NCI-H1694 (cell line): ENCODE results near the gene PMM2.
A peak's percentile ranks its signal among the peaks of the same experiment; 100 is the strongest.
"Not testable (repeated sequence)": the region's sequence is repeated elsewhere in the genome, so short reads cannot be mapped to it uniquely, and the experiment has no call there.

Experiments
- DNase-seq: peaks from one replicate; lab custom pipeline; 2025; lab: John Stamatoyannopoulos, UW

PMM2 gene

DNA sequence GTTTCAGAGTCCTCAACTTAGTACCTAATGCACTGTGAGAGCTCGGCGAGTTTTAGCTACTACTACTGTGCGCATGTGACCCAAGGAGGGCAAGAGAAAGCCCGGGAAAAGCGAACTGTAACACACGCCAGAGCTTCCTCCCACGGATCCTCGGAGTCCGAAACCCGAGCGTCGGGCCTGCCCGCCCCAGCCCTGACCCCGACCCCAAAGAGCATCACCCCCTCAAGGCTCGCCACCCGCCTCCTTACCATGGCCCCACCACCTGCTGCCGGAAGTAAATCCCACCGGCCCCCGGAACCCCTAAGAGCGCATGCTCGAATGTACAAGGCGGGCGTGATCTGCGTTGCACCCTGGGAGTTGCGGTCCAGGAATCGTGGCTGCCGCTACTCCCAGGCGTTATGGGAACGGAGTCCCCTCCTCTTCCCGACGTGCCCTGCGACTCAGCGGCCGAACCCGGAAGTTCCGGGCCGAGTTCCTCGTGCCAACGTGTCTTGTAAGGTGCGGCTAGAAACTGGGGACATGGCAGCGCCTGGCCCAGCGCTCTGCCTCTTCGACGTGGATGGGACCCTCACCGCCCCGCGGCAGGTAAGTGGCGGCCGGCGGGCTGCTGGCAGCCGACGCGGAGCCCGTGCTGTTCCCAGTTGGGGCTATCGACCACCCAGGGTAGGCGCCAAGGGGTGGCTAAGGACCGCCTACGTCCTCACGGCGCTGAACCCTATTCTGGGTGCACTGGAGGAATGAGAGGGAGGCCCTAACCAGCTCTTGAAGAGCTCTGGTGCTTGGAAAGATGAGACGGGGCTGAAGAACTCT is at the start of gene PMM2, which contains the start of gene TMEM186:
PMM2 (plus strand) TSS at position 476 of the 810 bp plus-strand sequence; CDS start at position 520, 44 bp downstream.
TMEM186 (minus strand) TSS at position 276 of the 810 bp plus-strand sequence; CDS start at position 251, 25 bp downstream.
- peak; percentile 88 for DNase-seq

DNA sequence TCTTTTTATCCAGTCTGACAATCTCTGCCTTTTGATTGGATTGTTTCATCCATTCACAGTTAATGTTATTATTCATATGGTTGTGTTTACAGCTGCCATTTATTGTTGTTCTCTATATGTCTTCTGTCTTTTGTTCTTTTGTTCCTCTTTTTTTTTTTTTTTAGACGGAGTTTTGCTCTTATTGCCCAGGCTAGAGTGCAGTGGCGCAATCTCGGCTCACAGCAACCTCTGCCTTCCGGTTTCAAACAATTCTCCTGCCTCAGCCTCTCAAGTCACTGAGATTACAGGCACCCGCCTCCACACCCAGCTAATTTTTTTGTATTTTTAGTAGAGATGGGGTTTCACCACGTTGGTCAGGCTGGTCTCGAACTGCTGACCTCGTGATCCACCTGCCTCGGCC is 48.7 kb upstream of the PMM2 start:
- DNase-seq, result not testable (repeated sequence)

DNA sequence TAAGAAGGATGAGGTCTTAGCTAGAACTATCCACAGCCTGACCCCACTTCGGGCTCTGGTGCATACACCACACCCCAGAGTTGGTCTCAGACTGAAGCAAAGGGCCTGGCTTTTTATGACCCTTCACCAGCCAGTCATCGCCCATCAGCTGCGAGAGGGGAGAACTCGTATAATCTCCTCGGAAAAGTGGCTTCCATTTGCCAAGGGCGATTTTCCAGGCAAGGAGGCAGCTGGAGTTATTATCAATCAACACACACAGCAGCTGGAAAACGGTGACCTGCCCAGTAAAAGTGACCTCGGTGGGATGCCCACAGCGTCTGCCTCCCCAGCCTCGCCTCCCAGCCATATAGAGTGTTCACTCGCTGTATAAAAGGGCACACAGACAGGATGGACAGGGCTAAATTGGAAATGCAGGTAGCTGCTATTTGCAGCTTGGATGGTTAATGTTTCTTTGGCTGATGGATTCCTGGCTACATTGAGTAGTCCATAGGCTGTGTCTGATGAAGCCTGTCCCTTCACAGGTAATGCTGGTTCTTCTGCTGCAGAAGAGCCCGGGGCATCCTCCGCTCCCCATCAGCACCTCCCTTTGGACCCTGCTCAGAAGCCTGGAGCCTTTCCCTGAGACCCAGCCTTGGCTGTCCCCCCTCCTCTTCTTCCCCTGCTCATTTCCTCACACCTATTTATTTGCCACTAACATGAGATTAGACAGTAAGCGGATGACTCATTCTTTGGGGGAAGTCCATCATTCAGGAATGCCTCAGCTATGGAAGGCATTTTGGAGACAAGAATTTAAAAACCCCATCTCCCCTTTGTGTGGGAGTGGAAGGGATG is 45.9 kb upstream of the PMM2 start:
- DNase-seq, result no peak

DNA sequence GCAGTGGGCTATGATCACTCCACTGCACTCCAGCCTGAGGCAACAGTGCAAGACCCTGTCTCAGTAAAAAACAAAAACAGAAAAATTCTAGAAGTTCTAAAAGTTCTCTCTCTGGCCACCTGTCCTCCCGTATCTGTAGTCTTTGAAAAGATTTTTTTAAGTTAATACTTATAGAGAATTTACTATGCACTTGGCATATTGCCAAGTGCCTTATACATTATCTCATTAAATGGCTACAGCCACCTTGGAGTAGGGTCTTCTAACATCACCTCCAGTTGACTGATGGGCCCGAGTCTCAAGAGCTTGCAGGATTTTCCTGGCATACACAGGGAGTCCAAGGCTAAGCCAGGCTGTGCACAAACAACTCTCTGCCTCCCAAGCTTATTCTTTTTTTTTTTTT is 44.9 kb upstream of the PMM2 start:
- DNase-seq, result no peak

DNA sequence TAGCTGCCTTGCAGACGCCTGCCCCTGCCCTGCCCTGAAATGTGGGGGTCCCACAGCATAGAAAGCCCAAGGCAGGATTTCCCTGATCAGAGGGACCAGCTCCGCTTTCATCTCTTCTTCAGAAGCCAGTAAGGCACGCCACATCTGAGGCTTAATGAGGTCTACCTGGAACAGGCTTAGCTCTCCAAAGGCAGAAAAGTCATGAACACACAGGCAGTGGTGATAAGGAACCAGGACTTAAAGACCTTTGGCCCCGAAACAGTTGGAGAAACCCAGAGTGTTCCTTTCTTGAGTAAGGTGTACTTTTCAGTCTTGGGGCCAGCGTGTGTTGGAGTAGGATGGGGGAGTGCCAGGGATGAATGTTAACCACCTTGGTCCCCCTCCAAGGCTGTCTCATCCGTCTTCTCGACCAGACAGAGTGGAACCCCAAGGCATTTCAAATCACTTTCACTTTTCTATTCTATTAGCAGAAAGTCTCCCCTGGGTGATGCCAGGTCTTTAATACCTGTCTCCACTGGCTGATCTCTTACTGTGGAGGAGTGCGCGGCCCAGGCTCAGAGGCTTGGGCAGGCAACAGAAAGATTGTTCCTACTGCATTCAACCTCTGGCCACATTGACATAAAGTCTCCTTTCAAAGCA is 44.1 kb upstream of the PMM2 start:
- DNase-seq, result no peak

DNA sequence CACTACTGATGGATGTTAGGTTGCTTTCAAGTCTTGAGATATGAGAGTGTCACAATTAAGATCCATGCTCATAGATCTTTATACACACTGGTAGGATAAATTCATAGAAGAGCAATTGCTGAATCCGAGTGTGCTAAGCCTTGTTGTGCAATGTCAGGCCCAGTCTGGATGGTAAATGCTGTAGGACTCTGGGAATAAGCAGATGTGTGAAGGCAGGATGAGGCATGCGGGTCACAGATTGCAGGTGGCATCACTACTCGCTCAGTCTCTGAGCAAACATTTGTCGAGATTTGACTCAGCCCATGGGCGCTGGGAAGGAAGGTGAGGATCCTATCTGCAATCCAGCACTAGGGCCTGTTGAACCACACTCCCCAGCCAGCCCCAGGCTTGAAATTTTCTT is 40.9 kb upstream of the PMM2 start:
- peak; percentile 26 for DNase-seq

DNA sequence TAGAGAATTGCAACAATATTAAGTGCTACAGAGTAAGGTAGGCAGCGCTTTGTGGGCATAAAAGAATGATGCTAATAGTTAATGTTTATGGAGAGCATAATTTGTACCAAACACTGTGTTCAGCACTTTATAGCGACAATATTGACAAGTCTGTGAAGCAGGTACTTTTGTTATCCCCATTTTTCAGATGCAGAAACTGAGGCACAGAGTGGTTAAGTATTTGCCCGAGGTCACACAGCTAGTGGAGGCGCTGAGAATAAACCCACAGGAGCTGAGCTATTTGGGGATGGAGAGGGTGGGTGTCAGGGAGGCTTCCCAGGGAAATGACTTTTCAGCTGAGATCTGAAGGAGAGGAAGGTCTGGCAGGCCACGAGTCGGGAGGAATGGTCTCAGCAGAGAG is 39.6 kb upstream of the PMM2 start:
- DNase-seq, result no peak

DNA sequence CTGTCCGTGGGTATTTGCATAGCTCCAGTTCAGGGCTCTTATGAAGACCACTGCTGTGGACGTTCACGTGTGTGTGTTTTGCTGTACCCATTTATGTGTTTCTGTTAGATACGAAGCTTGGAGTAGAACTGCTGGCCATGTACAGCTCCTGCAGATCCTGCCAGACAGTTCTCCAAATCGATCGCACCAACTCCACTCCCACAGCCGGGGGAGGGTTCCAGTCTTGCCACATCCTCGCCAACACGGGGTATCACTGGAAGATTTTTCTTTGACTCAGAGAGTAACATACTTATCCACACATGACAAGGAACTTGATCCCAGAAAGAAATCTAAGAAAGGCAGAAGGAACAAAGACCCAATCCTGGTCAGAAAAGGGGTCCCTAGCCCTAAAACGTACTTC is 37.6 kb upstream of the PMM2 start:
- no peak for DNase-seq

DNA sequence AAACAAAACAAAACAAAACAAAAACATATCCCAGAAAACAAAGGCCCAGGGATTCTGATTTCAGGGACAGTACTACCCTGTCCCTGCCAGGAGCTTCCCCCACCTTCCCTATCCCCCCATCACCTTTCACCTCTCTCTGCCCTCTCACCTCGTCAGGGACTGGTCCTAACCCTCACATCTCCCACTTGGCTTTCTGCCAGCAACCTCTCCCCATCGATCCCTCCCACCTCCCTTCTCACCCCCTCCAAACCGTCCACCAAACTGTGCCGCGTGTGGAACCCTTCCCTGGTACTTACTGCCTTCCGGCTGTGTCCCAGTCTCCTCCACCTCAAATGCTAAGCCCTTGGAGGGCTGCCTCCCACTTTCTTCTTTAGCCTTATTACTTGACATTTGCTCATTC is 36.6 kb upstream of the PMM2 start:
- DNase-seq, result no peak

DNA sequence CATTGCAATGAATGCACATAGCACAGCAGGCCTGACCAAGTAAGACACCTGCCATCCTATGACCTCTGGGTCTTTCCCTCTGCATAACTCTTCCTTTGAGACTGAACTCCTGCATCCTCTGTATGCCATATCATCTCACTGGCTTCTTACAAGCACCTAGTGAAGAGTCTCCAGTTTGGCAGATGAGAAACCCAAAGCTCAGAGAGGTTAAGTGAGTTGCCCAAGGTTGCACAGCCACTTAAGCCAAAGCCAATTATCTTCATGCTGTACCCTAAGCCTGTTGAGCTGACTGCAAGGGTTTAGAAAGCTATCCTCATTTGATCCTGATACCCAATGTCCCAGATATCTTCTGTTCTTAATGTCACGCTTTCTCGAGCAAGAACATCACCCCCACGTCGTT is 35.4 kb upstream of the PMM2 start:
- no peak for DNase-seq

DNA sequence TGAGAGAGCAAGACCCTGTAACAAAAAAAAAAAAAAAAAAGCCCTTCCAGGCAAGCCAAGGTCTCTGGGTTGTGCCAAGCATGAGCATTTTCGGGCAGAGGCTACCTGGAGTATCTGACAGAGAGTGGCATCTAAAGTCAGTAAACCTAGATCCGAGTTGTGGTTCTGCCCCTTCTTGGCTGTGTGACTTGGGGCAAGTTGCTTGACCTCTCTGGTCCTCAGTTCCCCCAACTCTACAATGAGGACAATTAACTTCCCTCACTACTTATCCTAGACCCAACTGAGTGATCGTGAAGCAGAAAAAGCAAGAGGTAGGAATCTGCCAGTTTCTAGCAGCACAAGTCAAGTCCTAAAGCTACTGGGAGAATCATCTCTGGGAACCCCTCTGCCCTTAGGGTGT is 34.6 kb upstream of the PMM2 start:
- no peak for DNase-seq

DNA sequence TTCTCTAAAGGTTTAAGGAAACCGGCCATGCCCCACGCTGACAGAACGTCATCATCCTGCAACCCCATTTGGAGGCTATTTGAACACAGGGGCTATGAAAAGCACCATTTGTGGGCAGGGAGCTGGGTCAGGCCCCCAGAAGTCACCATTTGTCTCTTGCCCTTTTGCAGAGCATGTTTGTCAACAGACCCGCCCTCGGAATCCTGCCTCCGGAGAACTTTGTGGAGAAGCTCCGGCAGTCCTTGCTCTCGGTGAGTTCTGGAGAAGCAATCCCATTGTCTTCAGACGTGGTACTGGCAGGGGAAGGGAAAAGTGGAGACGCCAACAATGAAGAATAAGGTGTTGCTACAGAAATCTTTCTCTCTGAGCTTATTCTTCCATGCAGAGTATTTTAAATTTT is 33.7 kb upstream of the PMM2 start:
- no peak for DNase-seq

DNA sequence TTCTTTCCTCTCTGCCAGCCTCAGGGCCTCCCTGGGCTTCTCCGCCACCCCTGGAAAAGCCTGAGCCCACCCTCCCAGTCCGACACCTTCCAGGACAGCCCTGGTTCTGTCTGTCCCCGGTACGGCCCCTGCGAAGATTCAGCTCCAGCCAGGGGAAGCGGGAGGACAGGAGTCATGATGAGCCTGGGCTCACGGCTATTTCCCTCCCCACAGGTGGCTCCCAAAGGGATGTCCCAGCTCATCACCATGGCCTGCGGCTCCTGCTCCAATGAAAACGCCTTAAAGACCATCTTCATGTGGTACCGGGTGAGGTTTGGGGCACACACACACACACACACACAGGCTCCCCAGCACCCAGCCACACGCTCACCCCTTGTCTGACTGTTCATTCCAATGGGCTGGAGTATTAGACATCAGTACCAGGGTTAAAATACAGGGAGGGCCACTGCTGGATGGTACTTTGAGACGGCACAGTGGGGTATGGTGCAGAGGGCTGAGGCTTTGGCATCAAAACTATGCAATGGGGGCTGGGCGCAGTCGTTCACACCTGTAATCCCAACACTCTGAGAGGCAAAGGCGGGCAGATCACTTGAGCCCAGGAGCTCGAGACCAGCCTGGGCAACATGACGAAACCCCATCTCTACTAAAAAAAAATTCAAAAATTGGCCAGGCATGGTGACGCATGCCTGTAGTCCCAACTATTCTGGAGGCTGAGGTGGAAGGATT is 33.0 kb upstream of the PMM2 start:
- DNase-seq, result no peak

DNA sequence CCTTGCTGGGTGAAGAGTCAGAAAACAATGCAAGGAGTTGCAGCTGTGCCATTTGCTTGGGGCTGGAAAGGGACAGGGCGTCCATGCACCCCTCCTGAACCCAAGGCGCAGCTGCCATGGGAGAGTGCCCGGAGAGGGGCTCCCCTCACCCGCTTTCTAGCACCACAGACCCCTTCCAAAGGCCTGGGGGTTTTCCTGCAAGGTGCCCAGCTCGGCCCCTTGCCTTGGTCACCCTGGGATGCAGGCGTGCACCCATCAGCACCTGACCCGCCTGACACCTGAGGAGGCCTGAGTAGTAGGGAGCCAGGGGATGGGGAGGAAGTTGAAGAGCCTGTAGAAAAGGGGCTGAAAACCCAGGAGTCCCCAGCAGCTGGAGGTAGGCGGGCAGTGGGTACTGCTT is 30.5 kb upstream of the PMM2 start:
- DNase-seq, result no peak

DNA sequence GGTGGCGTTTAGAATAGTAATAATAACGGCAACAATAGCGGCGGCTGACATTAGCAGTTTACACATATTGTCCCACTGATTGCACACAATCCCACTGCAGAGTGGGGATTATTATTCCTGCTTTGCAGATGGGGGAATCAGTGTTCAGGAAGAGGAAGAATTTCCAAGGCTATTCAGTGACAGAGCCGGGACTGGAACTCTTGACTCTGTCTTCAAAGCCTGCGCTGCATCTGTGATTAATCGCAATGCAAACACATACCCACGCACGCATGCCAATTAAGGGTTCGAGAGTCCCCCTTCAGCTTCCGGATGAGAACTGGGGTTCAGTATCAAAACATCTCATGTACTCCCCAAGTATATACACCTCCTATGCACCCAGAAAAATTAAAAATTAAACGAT is 29.4 kb upstream of the PMM2 start:
- no peak for DNase-seq

DNA sequence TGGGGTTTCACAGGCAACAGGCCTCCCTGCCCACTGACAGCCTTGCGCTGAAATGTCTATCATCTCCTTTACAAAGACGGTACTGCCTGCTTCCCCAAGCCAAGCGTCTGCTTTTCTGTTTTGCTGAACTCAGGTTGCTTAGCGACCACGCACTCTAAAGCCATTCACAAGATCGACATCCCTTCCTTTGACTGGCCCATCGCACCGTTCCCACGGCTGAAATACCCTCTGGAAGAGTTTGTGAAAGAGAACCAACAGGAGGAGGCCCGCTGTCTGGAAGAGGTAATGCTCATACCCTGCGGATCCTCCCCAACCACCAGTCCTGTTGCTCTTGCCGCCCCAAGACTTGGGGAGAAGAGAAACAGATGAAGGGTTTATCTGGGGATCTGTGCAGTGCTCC is 28.9 kb upstream of the PMM2 start:
- DNase-seq, result no peak

DNA sequence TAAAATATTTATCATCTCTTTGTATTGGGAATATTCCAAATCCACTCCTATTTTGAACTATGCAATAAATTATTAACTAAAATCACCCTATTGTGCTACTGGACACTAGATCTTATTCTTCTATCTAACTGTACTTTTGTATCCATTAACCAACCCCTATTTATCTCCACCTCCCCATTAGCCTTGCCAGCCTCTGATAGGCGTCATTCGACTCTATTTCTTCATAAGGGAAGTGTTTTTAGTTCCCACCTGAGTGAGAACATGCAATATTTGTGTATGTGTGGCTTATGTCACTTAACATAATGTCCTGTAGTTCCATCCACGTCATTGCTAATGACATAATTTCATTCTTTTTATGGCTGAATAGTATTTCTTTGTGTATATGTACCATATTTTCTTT is 24.1 kb upstream of the PMM2 start:
- DNase-seq, result no peak

DNA sequence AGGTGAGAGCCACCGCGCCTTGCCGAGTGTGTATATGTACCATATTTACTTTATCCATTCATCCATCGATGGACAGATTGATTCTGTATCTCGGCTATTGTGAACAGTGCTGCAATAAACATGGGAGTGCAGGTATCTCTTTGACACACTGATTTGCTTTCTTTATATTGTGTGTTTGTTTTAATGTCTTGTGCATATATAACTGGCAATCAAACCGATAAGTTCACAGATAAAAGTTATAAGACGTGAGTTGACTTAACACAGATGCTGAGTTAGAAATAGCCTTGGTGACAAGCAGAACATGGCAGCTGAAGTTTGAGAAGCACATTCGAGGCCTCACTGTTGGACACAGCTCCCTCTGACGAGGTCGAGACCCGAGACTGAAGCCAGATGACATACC is 23.4 kb upstream of the PMM2 start:
- no peak for DNase-seq

DNA sequence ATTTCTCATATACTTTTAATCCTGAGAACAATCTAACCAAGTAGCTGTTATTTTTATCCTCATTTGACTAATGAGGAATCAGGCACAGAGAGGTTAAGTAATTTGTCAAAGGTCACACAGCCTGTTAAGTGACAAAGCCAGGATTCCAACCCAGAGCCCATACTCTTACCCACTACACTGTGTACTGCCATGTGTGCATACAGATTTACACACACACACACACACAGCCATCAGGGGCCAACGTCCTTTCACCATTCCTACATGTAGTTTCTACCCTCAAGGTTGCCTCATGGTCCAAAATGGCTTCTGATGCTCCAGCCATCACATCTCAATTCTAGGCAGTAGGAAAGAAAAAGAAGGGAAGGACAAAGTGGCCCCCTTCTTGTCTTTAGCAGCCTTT is 22.3 kb upstream of the PMM2 start:
- DNase-seq, result no peak

DNA sequence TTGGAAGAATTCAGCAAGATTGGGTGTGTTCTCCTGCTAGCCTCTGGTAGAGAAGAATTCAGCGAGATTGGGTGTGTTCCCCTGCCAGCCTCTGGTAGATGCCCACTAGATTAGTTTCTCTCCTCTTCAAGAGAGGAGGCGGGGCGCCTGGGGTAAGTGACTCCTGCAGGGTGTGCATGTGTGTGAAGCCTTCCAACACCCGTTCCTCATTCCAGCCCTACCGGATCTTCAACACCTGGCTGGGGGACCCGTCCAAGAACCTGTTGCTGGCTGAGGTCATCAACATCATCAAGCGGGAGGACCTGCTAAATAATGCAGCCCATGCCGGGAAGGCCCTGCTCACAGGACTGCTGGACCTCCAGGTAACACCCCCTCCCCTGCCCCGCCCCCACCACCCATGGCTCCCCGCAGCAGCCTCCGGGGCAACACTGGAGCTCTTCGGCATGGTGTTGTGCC is 21.5 kb upstream of the PMM2 start:
- no peak for DNase-seq

DNA sequence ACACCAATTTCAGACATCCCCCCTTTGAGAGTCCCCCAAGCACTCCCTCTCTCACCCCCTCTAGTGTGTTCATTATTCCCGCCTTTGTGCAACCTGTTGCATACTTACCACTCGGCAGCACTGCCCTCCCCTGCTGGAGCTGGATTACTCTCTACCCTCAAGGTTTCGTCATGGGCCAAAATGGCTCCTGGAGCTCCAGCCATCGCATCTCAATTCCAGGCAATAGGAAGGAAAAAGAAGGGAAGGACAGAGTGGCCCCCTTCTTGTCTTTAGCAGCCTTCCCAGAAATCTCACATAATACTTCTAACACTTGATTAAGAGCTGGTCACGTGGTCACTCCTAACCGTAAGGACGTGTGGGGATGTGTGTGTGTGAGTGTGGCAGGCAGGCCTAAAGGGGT is 20.4 kb upstream of the PMM2 start:
- DNase-seq, result no peak

DNA sequence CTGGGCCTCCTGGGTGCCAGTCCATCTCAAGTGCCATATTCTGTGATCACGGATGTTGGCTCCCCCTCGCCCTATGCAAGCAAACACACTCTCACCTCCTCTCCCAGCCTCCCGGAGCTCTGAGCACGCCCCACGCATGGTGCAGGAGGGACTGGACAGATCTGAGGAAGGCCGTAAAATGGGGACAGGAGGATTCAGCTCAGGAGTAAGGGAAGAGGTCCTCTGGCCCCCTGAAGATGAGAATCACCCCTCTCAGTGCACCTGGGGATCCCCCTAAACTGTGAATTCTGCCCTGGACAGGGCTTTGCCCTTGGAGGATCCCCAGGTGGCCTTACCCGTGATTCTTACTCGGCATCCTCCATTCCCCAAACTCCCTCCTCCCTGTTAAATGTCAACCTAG is 15.8 kb upstream of the PMM2 start:
- no peak for DNase-seq
